ENCODE measurements around the gene ADAMTS2. TPM values are rescaled to one million over a fixed set of nuclear protein-coding genes. Genes with fewer than 3 reads are reported as not detected.

The ADAMTS2 gene
- total and polyA plus RNA-seq, 2 donors (not counting 1 experiment from before 2014, with no cell fraction given): 16.2 to 70.2 TPM

DNA sequence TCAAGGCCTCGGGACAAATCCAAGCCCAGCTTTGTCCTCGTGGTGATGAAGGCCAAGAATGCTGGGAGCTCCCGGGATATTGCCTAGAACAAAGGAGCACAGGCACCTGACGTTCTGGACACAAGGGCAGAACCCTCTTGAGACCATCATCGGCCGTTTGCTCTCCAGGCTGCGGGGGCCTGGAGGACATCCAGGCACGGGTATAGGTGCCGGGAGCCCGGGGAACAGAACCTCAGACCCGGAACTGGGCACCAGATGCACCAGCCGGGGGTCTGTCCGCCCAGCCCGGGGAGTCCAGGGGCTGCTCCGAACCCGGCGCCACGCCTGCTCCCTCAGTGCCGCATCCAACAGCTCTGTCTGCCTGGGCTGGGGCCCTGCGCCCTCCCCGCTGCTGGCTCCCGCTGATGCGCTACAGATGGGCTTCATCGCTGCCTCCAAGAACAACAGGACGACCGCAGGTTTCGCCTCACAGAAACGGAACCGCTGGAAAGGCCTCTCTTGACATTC lies 88.0 kb downstream of the ADAMTS2 start:
- Histone ChIP-seq H3K9me3 (ENCODE audit: control insufficient read depth, insufficient read depth, low read depth, low read length) (no peaks in the 10 kb centered on the region), H3K36me3 (ENCODE audit: control insufficient read depth, insufficient read depth, low read length) (peaks cover 6% of the 10 kb centered on the region)

DNA sequence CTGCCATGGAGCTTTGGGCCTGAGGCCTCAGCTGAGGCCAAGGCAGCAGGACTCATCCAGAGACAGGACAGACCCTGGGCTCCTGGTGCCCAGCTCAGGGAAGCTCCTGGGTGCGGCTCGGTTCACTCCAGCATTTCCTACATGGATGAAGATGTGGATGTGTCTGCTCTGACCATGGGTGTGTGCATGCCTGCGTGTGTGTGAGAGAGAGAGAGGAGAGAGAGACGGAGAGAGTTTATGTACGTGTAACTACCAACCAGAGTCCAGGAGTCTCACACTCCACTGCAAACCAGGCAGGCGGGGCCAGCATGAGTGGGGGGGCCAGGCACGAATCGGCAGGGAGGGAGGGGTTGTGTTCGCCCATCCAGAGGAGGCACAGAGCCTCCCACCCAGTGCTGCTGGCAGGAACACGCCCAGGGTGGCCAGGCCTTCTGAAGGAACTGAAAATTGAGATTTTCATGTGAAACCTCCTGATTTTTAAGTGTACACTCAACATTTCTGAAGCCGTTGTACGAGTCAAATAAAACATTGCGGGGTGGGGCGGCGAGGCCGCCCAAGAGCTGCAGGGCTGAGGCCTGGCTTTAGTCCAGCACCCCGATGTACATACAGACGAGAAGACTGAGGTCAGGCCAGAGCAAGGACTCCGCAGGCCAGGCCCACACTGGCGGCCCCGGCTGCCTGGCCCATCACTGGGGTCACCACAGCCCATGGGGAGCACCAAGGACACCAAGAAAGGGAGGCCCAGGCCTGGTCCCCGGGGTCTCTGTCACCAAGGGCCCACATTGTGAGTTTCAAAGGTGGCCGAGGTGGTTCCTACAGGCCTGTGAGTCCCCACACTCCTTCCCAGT lies 88.7 kb downstream of the ADAMTS2 start:
- peak overlapping the region; percentile 37 for H3K4me2 ChIP-seq (ENCODE audit: extremely low read depth, insufficient read depth, low read length)
- no peaks in the 10 kb centered on the region for H4K20me1 ChIP-seq (ENCODE audit: control insufficient read depth, extremely low read depth, insufficient read depth, low read length)
- H2AFZ ChIP-seq (ENCODE audit: low read length): no peak overlapping the region
- H3K36me3 ChIP-seq (ENCODE audit: control insufficient read depth, insufficient read depth, low read length): peaks cover 6% of the 10 kb centered on the region
- no peaks in the 10 kb centered on the region for H3K9me3 ChIP-seq (ENCODE audit: control insufficient read depth, insufficient read depth, low read depth, low read length)
- H3K4me1 ChIP-seq (ENCODE audit: control insufficient read depth, extremely low read depth, insufficient read depth, low read length): peaks cover 22% of the 10 kb centered on the region
- H3K27ac ChIP-seq (ENCODE audit: insufficient read depth, low read length): peak overlapping the region; percentile 60
- no peak overlapping the region for H3K4me3 ChIP-seq (replicated peaks in 1 of 4; ENCODE audit: control extremely low read depth in 1 of 4, insufficient read depth in 1 of 4, low read depth in 3 of 4, low read length in 4 of 4)
- no peaks in the 10 kb centered on the region for H3K27me3 ChIP-seq (ENCODE audit: control insufficient read depth, insufficient read depth, low read length)
- H3K79me2 ChIP-seq (ENCODE audit: control insufficient read depth, insufficient read depth, low read length): peaks cover 24% of the 10 kb centered on the region
- no peak for DNase-seq (ENCODE audit: low read depth in 2 of 2)
- TF ChIP-seq EZH2 (IDR thresholded peaks at IDR 0.05; ENCODE audit: low read length, missing control alignments): no peak
- TF ChIP-seq, protein P1, sequence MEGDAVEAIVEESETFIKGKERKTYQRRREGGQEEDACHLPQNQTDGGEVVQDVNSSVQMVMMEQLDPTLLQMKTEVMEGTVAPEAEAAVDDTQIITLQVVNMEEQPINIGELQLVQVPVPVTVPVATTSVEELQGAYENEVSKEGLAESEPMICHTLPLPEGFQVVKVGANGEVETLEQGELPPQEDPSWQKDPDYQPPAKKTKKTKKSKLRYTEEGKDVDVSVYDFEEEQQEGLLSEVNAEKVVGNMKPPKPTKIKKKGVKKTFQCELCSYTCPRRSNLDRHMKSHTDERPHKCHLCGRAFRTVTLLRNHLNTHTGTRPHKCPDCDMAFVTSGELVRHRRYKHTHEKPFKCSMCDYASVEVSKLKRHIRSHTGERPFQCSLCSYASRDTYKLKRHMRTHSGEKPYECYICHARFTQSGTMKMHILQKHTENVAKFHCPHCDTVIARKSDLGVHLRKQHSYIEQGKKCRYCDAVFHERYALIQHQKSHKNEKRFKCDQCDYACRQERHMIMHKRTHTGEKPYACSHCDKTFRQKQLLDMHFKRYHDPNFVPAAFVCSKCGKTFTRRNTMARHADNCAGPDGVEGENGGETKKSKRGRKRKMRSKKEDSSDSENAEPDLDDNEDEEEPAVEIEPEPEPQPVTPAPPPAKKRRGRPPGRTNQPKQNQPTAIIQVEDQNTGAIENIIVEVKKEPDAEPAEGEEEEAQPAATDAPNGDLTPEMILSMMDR (conservative IDR thresholded peaks at IDR 0.05 in 1 of 2, IDR thresholded peaks at IDR 0.05 in 1 of 2; ENCODE audit: low read depth in 1 of 2, low read length in 2 of 2): no peak
- H3K9ac ChIP-seq (ENCODE audit: insufficient read depth, low read length): no peak overlapping the region

More for the DNA sequence above, 88.0 kb downstream of the ADAMTS2 start:
- Histone ChIP-seq H3K9ac (ENCODE audit: insufficient read depth, low read length) (peak overlapping the region; percentile 57), H3K4me1 (ENCODE audit: control insufficient read depth, extremely low read depth, insufficient read depth, low read length) (peaks cover 23% of the 10 kb centered on the region), H3K79me2 (ENCODE audit: control insufficient read depth, insufficient read depth, low read length) (peaks cover 26% of the 10 kb centered on the region), H2AFZ (ENCODE audit: low read length) (no peak overlapping the region), H3K4me2 (ENCODE audit: extremely low read depth, insufficient read depth, low read length) (peak overlapping the region; percentile 45), H3K4me3 (replicated peaks in 1 of 4; ENCODE audit: control extremely low read depth in 1 of 4, insufficient read depth in 1 of 4, low read depth in 3 of 4, low read length in 4 of 4) (peak overlapping the region in 1 of 4 experiments; percentile 27), H3K27me3 (ENCODE audit: control insufficient read depth, insufficient read depth, low read length) (no peaks in the 10 kb centered on the region), H3K27ac (ENCODE audit: insufficient read depth, low read length) (peak overlapping the region; percentile 60), H4K20me1 (ENCODE audit: control insufficient read depth, extremely low read depth, insufficient read depth, low read length) (no peaks in the 10 kb centered on the region)
- no peak for DNase-seq (ENCODE audit: low read depth in 2 of 2)
- TF ChIP-seq, protein P1 (conservative IDR thresholded peaks at IDR 0.05 in 1 of 2, IDR thresholded peaks at IDR 0.05 in 1 of 2; ENCODE audit: low read depth in 1 of 2, low read length in 2 of 2): no peak
- TF ChIP-seq EZH2 (IDR thresholded peaks at IDR 0.05; ENCODE audit: low read length, missing control alignments): no peak

DNA sequence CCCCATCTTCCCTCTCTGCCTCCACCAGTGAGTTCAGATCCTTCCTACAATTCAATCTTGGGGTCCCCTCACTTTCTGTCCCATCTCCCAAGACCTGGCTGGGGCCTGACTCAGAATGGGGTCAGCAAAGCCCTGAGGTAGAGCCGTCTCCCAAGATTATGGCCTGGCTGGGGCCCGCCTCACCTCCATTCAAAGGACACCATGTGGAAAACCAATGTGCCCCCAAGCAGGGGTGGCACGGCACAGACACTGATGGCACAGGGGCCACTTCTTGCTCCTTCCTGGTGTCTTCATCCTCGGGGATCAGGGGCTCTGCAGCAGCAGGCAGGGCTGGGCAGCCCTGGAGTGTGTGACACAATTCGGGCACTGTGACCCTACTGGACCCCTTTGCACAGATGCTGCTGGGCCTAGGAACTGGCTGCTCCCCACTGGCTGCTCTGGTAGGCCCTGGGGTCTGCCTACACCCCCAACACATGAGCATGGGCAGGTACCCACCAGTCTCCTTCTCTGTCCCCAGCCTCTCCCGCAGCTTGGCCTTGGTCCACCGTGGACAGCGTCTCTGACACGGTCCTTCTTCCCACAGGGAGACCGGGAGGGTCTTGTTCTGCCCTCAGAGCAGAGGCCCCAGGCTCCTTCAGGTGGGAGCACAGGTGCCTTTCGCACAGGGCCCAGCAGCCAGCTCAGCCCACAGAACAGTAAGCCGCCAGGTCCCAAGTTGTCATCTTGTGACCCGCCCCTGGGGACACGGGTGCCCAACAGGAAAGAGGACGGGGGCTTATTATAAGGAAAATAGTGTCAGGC lies 89.5 kb downstream of the ADAMTS2 start:
- TF ChIP-seq, protein P1 (conservative IDR thresholded peaks at IDR 0.05 in 1 of 2, IDR thresholded peaks at IDR 0.05 in 1 of 2; ENCODE audit: low read depth in 1 of 2, low read length in 2 of 2): no peak
- TF ChIP-seq EZH2 (IDR thresholded peaks at IDR 0.05; ENCODE audit: low read length, missing control alignments): no peak
- H4K20me1 ChIP-seq (ENCODE audit: control insufficient read depth, extremely low read depth, insufficient read depth, low read length): no peaks in the 10 kb centered on the region
- peaks cover 29% of the 10 kb centered on the region for H3K79me2 ChIP-seq (ENCODE audit: control insufficient read depth, insufficient read depth, low read length)
- H3K4me3 ChIP-seq (replicated peaks in 1 of 4; ENCODE audit: control extremely low read depth in 1 of 4, insufficient read depth in 1 of 4, low read depth in 3 of 4, low read length in 4 of 4): no peak overlapping the region
- no peaks in the 10 kb centered on the region for H3K9me3 ChIP-seq (ENCODE audit: control insufficient read depth, insufficient read depth, low read depth, low read length)
- peaks cover 6% of the 10 kb centered on the region for H3K36me3 ChIP-seq (ENCODE audit: control insufficient read depth, insufficient read depth, low read length)
- no peak overlapping the region for H3K9ac ChIP-seq (ENCODE audit: insufficient read depth, low read length)
- DNase-seq (ENCODE audit: low read depth in 2 of 2): no peak
- H3K4me2 ChIP-seq (ENCODE audit: extremely low read depth, insufficient read depth, low read length): no peak overlapping the region
- H3K27ac ChIP-seq (ENCODE audit: insufficient read depth, low read length): no peak overlapping the region
- no peaks in the 10 kb centered on the region for H3K27me3 ChIP-seq (ENCODE audit: control insufficient read depth, insufficient read depth, low read length)
- H3K4me1 ChIP-seq (ENCODE audit: control insufficient read depth, extremely low read depth, insufficient read depth, low read length): peaks cover 21% of the 10 kb centered on the region
- no peak overlapping the region for H2AFZ ChIP-seq (ENCODE audit: low read length)
